ENCODE data around the gene CNTD1.

The CNTD1 gene

GRCh38 chr17:42783791-42784138 lies 14.9 kb upstream of the CNTD1 start:
- no peak for TF ChIP-seq CTCF (IDR thresholded peaks at IDR 0.05; ENCODE audit: low read depth, low read length)
- DNase-seq (ENCODE audit: low read depth in 2 of 2), result peak in 1 of 2 donors; percentile 17
- peak overlapping the region in 1 of 2 donors; percentile 30 for H3K4me3 ChIP-seq (replicated peaks in 1 of 2; ENCODE audit: low read depth in 2 of 2, low read length in 2 of 2)

GRCh38 chr17:42784409-42784808 lies 14.3 kb upstream of the CNTD1 start:
- DNase-seq (ENCODE audit: low read depth in 2 of 2), result peak in 1 of 2 donors; percentile 14
- no peak overlapping the region for H3K4me3 ChIP-seq (replicated peaks in 1 of 2; ENCODE audit: low read depth in 2 of 2, low read length in 2 of 2)
- TF ChIP-seq CTCF (IDR thresholded peaks at IDR 0.05; ENCODE audit: low read depth, low read length), result no peak

- DNase-seq (ENCODE audit: low read depth in 2 of 2), result peak in 1 of 2 donors; percentile 32
- no peak for TF ChIP-seq CTCF (IDR thresholded peaks at IDR 0.05; ENCODE audit: low read depth, low read length)
- H3K4me3 ChIP-seq (replicated peaks in 1 of 2; ENCODE audit: low read depth in 2 of 2, low read length in 2 of 2), result no peak overlapping the region
Measured at GRCh38 chr17:42784811-42785592, 13.7 kb upstream of the CNTD1 start.

- no peak for TF ChIP-seq CTCF (IDR thresholded peaks at IDR 0.05; ENCODE audit: low read depth, low read length)
- DNase-seq (ENCODE audit: low read depth in 2 of 2), result no peak
- no peak overlapping the region for H3K4me3 ChIP-seq (replicated peaks in 1 of 2; ENCODE audit: low read depth in 2 of 2, low read length in 2 of 2)
Measured at GRCh38 chr17:42787266-42787665, 11.4 kb upstream of the CNTD1 start.

- no peak for DNase-seq (ENCODE audit: low read depth in 2 of 2)
- H3K4me3 ChIP-seq (replicated peaks in 1 of 2; ENCODE audit: low read depth in 2 of 2, low read length in 2 of 2), result no peak overlapping the region
- no peak for TF ChIP-seq CTCF (IDR thresholded peaks at IDR 0.05; ENCODE audit: low read depth, low read length)
Measured at GRCh38 chr17:42791948-42792347, 6.7 kb upstream of the CNTD1 start.

GRCh38 chr17:42792545-42792944 lies 6.1 kb upstream of the CNTD1 start:
- no peak overlapping the region for H3K4me3 ChIP-seq (replicated peaks in 1 of 2; ENCODE audit: low read depth in 2 of 2, low read length in 2 of 2)
- TF ChIP-seq CTCF (IDR thresholded peaks at IDR 0.05; ENCODE audit: low read depth, low read length), result no peak
- no peak for DNase-seq (ENCODE audit: low read depth in 2 of 2)

- no peak for TF ChIP-seq CTCF (IDR thresholded peaks at IDR 0.05; ENCODE audit: low read depth, low read length)
- H3K4me3 ChIP-seq (replicated peaks in 1 of 2; ENCODE audit: low read depth in 2 of 2, low read length in 2 of 2), result no peak overlapping the region
- no peak for DNase-seq (ENCODE audit: low read depth in 2 of 2)
Measured at GRCh38 chr17:42795061-42795460, 3.6 kb upstream of the CNTD1 start.
